Kidney capillary endothelial cell (primary cell): Measurements from ENCODE around the gene KRTAP5-4.
"Not testable (repeated sequence)": the region's sequence is repeated elsewhere in the genome, so short reads cannot be mapped to it uniquely, and the experiment has no call there.

Experiments used
- DNase-seq: peaks from one replicate; pipeline ENCODE4 v3.0.0-alpha.2; 2018; ENCODE audit warnings: low spot score

Gene KRTAP5-4

GRCh38 chr11:1652771-1653540, 31.0 kb upstream of the KRTAP5-4 start:
- peak; percentile 52 for DNase-seq

GRCh38 chr11:1652442-1652770, 30.5 kb upstream of the KRTAP5-4 start:
- DNase-seq: no peak

GRCh38 chr11:1652026-1652425, 30.1 kb upstream of the KRTAP5-4 start:
- no peak for DNase-seq

GRCh38 chr11:1651411-1651980, 29.6 kb upstream of the KRTAP5-4 start:
- DNase-seq: no peak

- no peak for DNase-seq
These were observed 29.0 kb upstream of the KRTAP5-4 start for GRCh38 chr11:1650918-1651262.

- DNase-seq: no peak
These were observed 28.3 kb upstream of the KRTAP5-4 start for GRCh38 chr11:1650034-1650917.

GRCh38 chr11:1648653-1649420, 26.9 kb upstream of the KRTAP5-4 start:
- no peak for DNase-seq

GRCh38 chr11:1647901-1648652, 26.1 kb upstream of the KRTAP5-4 start:
- no peak for DNase-seq

- DNase-seq: not testable (repeated sequence)
These were observed 24.6 kb upstream of the KRTAP5-4 start for GRCh38 chr11:1646540-1646939.

- DNase-seq: no peak
These were observed 23.5 kb upstream of the KRTAP5-4 start for GRCh38 chr11:1645357-1645821.

GRCh38 chr11:1644601-1645356, 22.8 kb upstream of the KRTAP5-4 start:
- DNase-seq: no peak

GRCh38 chr11:1643146-1643690, 21.3 kb upstream of the KRTAP5-4 start:
- no peak for DNase-seq

- no peak for DNase-seq
These were observed 20.6 kb upstream of the KRTAP5-4 start for GRCh38 chr11:1642288-1643145.

- no peak for DNase-seq
These were observed 19.2 kb upstream of the KRTAP5-4 start for GRCh38 chr11:1641096-1641495.

- peak; percentile 22 for DNase-seq
These were observed 18.4 kb upstream of the KRTAP5-4 start for GRCh38 chr11:1640076-1640946.

- no peak for DNase-seq
These were observed 17.7 kb upstream of the KRTAP5-4 start for GRCh38 chr11:1639666-1640065.

GRCh38 chr11:1639102-1639620, 17.2 kb upstream of the KRTAP5-4 start:
- DNase-seq: peak; percentile 70

- DNase-seq: no peak
These were observed 16.4 kb upstream of the KRTAP5-4 start for GRCh38 chr11:1638344-1638743.
